Skeletal muscle satellite cell (primary cell): ENCODE results near the gene FTSJ3. TPM values are rescaled to one million over a fixed set of nuclear protein-coding genes. Genes with fewer than 3 reads are reported as not detected.
"Not testable (repeated sequence)": the region's sequence is repeated elsewhere in the genome, so short reads cannot be mapped to it uniquely, and the experiment has no call there.

ENCODE experiments used
- H3K27me3 ChIP-seq: 2 replicates; pipeline ENCODE4 v1.7.0; 2013; ENCODE audit warnings: low read length; ENCODE audit not compliant: control insufficient read depth, insufficient read depth
- H3K36me3 ChIP-seq: 2 replicates; pipeline ENCODE4 v1.7.0; 2013; ENCODE audit warnings: mild to moderate bottlenecking, control low read depth, low read length; ENCODE audit not compliant: insufficient read depth
- H3K4me1 ChIP-seq: 2 replicates; pipeline ENCODE4 v1.7.0; 2013; ENCODE audit warnings: low read length; ENCODE audit not compliant: control insufficient read depth, insufficient read depth
- H3K4me2 ChIP-seq: 2 replicates; pipeline ENCODE4 v1.7.0; 2013; ENCODE audit warnings: mild to moderate bottlenecking, low read length
- H3K4me3 ChIP-seq: 2 replicates; pipeline ENCODE4 v1.7.0; 2013; ENCODE audit warnings: low read length
- H3K9ac ChIP-seq: 2 replicates; pipeline ENCODE4 v1.7.0; 2013; ENCODE audit warnings: mild to moderate bottlenecking, low read depth, low read length, moderate library complexity
- H3K9me3 ChIP-seq: replicated peaks from 2 replicates; pipeline ENCODE4 v1.7.0; 2013; ENCODE audit warnings: mild to moderate bottlenecking, control low read depth, low read length
- total RNA-seq: library from RNA; depleted of rRNA; stranded (reverse); fragments of >200 nt; gene quantifications from 2 replicates; pipeline ENCODE4 v1.2.3, GENCODE V29; 2012; rRNA removed

The FTSJ3 gene
- 57.7 and 64.6 TPM in 2 replicates for total RNA-seq

GRCh38 chr17:63827002-63827800, at the start of gene FTSJ3, which contains the start of gene PSMC5:
TSS of gene FTSJ3 (minus strand) at chr17:63827663. CDS start at chr17:63826902, 761 bp downstream.
TSS of gene PSMC5 (plus strand) at chr17:63827431. CDS start at chr17:63827491, 60 bp downstream.
- peak within 1 kb of the TSS; percentile 89 for H3K4me2 ChIP-seq
- no peaks in the 10 kb centered on the region for H3K27me3 ChIP-seq
- no peaks in the 10 kb centered on the region for H3K9me3 ChIP-seq
- H3K4me3 ChIP-seq, result peak within 1 kb of the TSS; percentile 89
- peaks cover 25% of the 10 kb centered on the region for H3K4me1 ChIP-seq
- peak within 1 kb of the TSS; percentile 92 for H3K9ac ChIP-seq
- H3K36me3 ChIP-seq, result peaks cover 70% of the 10 kb centered on the region

- H3K4me2 ChIP-seq, H3K27me3 ChIP-seq, H3K4me1 ChIP-seq, H3K9ac ChIP-seq, H3K9me3 ChIP-seq, H3K36me3 ChIP-seq, H3K4me3 ChIP-seq: not testable (repeated sequence)
Measured at GRCh38 chr17:63874693-63875092, 47.2 kb upstream of the FTSJ3 start.

- not testable (repeated sequence) for H3K4me1 ChIP-seq, H3K36me3 ChIP-seq, H3K27me3 ChIP-seq, H3K9me3 ChIP-seq, H3K4me2 ChIP-seq, H3K4me3 ChIP-seq, H3K9ac ChIP-seq
Measured at GRCh38 chr17:63874061-63874626, 46.7 kb upstream of the FTSJ3 start.

GRCh38 chr17:63873577-63873976, 46.1 kb upstream of the FTSJ3 start, which contains the start of gene CSH2:
TSS of gene CSH2 (minus strand) at chr17:63873677. CDS start at chr17:63873614, 63 bp downstream.
- not testable (repeated sequence) for H3K27me3 ChIP-seq, H3K4me1 ChIP-seq, H3K36me3 ChIP-seq, H3K4me3 ChIP-seq, H3K9ac ChIP-seq, H3K9me3 ChIP-seq, H3K4me2 ChIP-seq

GRCh38 chr17:63871646-63872365, 44.3 kb upstream of the FTSJ3 start:
- H3K36me3 ChIP-seq, H3K9me3 ChIP-seq, H3K9ac ChIP-seq, H3K4me1 ChIP-seq, H3K4me2 ChIP-seq, H3K4me3 ChIP-seq, H3K27me3 ChIP-seq: not testable (repeated sequence)

- not testable (repeated sequence) for H3K4me1 ChIP-seq, H3K4me2 ChIP-seq, H3K9ac ChIP-seq, H3K9me3 ChIP-seq, H3K27me3 ChIP-seq, H3K36me3 ChIP-seq, H3K4me3 ChIP-seq
Measured at GRCh38 chr17:63870292-63870665, 42.8 kb upstream of the FTSJ3 start.

GRCh38 chr17:63869491-63870291, 42.2 kb upstream of the FTSJ3 start:
- not testable (repeated sequence) for H3K4me1 ChIP-seq, H3K9me3 ChIP-seq, H3K36me3 ChIP-seq, H3K9ac ChIP-seq, H3K4me2 ChIP-seq, H3K4me3 ChIP-seq, H3K27me3 ChIP-seq

GRCh38 chr17:63866625-63867024, 39.2 kb upstream of the FTSJ3 start:
- H3K4me2 ChIP-seq, H3K27me3 ChIP-seq, H3K4me1 ChIP-seq, H3K9ac ChIP-seq, H3K4me3 ChIP-seq, H3K36me3 ChIP-seq, H3K9me3 ChIP-seq: not testable (repeated sequence)

- Histone ChIP-seq H3K9me3 (no peaks in the 10 kb centered on the region), H3K4me1 (no peaks in the 10 kb centered on the region), H3K27me3 (peaks cover 40% of the 10 kb centered on the region), H3K4me2 (no peak overlapping the region), H3K36me3 (no peaks in the 10 kb centered on the region), H3K9ac (no peak overlapping the region), H3K4me3 (no peak overlapping the region)
Measured at GRCh38 chr17:63859257-63859656, 31.8 kb upstream of the FTSJ3 start.

GRCh38 chr17:63856425-63856824, 29.0 kb upstream of the FTSJ3 start:
- H3K9ac ChIP-seq, H3K4me2 ChIP-seq: not testable (repeated sequence)

GRCh38 chr17:63855185-63855584, 27.7 kb upstream of the FTSJ3 start:
- H3K36me3 ChIP-seq, result no peaks in the 10 kb centered on the region
- peaks cover 42% of the 10 kb centered on the region for H3K27me3 ChIP-seq
- no peaks in the 10 kb centered on the region for H3K9me3 ChIP-seq
- H3K9ac ChIP-seq, result no peak overlapping the region
- H3K4me3 ChIP-seq, result no peak overlapping the region
- no peaks in the 10 kb centered on the region for H3K4me1 ChIP-seq
- H3K4me2 ChIP-seq, result no peak overlapping the region

More at GRCh38 chr17:63856425-63856824, 29.0 kb upstream of the FTSJ3 start:
- H3K9me3 ChIP-seq, H3K4me3 ChIP-seq, H3K36me3 ChIP-seq, H3K4me1 ChIP-seq: not testable (repeated sequence)
- peaks cover 48% of the 10 kb centered on the region for H3K27me3 ChIP-seq
